HepG2 (cell line): Measurements from ENCODE around the gene GSTK1. TPM values are rescaled to one million over a fixed set of nuclear protein-coding genes. Genes with fewer than 3 reads are reported as not detected.

Experiments used
- ARNT2 ChIP-seq: sonication (generic); formaldehyde crosslinking; IDR thresholded peaks from 2 replicates; pipeline ENCODE4 v1.8.0; 2022; ENCODE audit warnings: mild to moderate bottlenecking, low read depth, missing genetic modification reagents, moderate library complexity
- BRD4 ChIP-seq: sonication (generic); formaldehyde crosslinking; IDR thresholded peaks from 2 replicates; pipeline ENCODE4 v1.4.0; 2020; ENCODE audit warnings: missing genetic modification reagents
- CBFB ChIP-seq: sonication (generic); formaldehyde crosslinking; IDR thresholded peaks from 2 replicates; pipeline ENCODE4 v1.4.0; 2020; ENCODE audit warnings: missing genetic modification reagents
- HNRNPL ChIP-seq: fragments of 200-400 bp; formaldehyde crosslinking; IDR thresholded peaks from 2 replicates; pipeline ENCODE4 v1.6.1; 2017; ENCODE audit warnings: mild to moderate bottlenecking, low read depth, low read length
- KDM5B ChIP-seq: sonication (generic); formaldehyde crosslinking; IDR thresholded peaks from 2 replicates; pipeline ENCODE4 v1.4.0; 2020; ENCODE audit warnings: missing genetic modification reagents, mild to moderate bottlenecking, borderline replicate concordance
- NFYC ChIP-seq: IDR thresholded peaks from 2 replicates; pipeline ENCODE4 v1.6.1; 2016; ENCODE audit warnings: missing genetic modification reagents, missing compliant biosample characterization
- TBL1XR1 ChIP-seq: fragments of 150-350 bp; IDR thresholded peaks from 2 replicates; pipeline ENCODE4 v1.6.1; 2014; ENCODE audit warnings: borderline replicate concordance, low read length; ENCODE audit not compliant: partially characterized antibody
- TBP ChIP-seq: sonication (generic); formaldehyde crosslinking; IDR thresholded peaks from 2 replicates; pipeline ENCODE4 v1.5.0; 2020; ENCODE audit warnings: missing genetic modification reagents
- ZNF160 ChIP-seq: sonication (generic); formaldehyde crosslinking; IDR thresholded peaks from 2 replicates; pipeline ENCODE4 v1.8.0; 2022; ENCODE audit warnings: mild to moderate bottlenecking, inconsistent platforms, missing genetic modification reagents
- ZNF788 ChIP-seq: sonication (generic); formaldehyde crosslinking; IDR thresholded peaks from 2 replicates; pipeline ENCODE4 v1.5.0; 2020; ENCODE audit warnings: mild to moderate bottlenecking, missing genetic modification reagents, borderline replicate concordance
- ZNF850 ChIP-seq: sonication (generic); formaldehyde crosslinking; conservative IDR thresholded peaks from 2 replicates; pipeline ENCODE4 v1.9.0; 2021; ENCODE audit warnings: mild to moderate bottlenecking, missing genetic modification reagents
- polyA plus RNA-seq, 8 experiments: library from polyadenylated mRNA; depleted of rRNA in 3 of 8; stranded (reverse) in 7 of 8; unstranded in 1 of 8; fragments of >200 nt; fragmentation: Illumina TruSeq in 4 of 8; extraction: Trizol in 4 of 8; gene quantifications; 2 replicates each; pipeline versions ENCODE4 v1.2.1 to v1.2.3, GENCODE V29; 2011 to 2016; ENCODE audit warnings: low read depth in 4 of 8, missing spikeins in 1 of 8, mixed read lengths in 1 of 8; ENCODE audit not compliant: insufficient read depth in 1 of 8
- total RNA-seq, 5 experiments: library from RNA; depleted of rRNA; stranded (reverse); fragments of >200 nt; fragmentation: Illumina TruSeq; extraction: Trizol; gene quantifications; 2 replicates each; pipeline ENCODE4 v1.2.3, GENCODE V29; 2016; ENCODE audit warnings: low read depth in 1 of 5
- TF ChIP-seq, protein P1 (sequence below): sonication (generic); formaldehyde crosslinking; IDR thresholded peaks from 2 replicates; pipeline ENCODE4 v1.4.0; 2020; ENCODE audit warnings: missing genetic modification reagents
- TF ChIP-seq, protein P2 (sequence below): sonication (generic); formaldehyde crosslinking; IDR thresholded peaks from 2 replicates; pipeline ENCODE4 v1.5.1; 2020; ENCODE audit warnings: mild to moderate bottlenecking, missing genetic modification reagents, borderline replicate concordance
- TF ChIP-seq, protein P3 (sequence below): sonication (generic); formaldehyde crosslinking; IDR thresholded peaks from 2 replicates; pipeline ENCODE4 v1.8.1; 2023; ENCODE audit warnings: mild to moderate bottlenecking, moderate library complexity, missing genetic modification reagents
- TF ChIP-seq, protein P4 (sequence below): sonication (generic); formaldehyde crosslinking; IDR thresholded peaks from 2 replicates; pipeline ENCODE4 v1.5.0; 2020; ENCODE audit warnings: missing genetic modification reagents
- TF ChIP-seq, protein P5 (sequence below): sonication (generic); formaldehyde crosslinking; IDR thresholded peaks from 2 replicates; pipeline ENCODE4 v1.4.0; 2020; ENCODE audit warnings: missing genetic modification reagents

Gene GSTK1
- total and polyA plus RNA-seq, 2 of the 13 experiments (the other 11 are each of a cell fraction or from before 2014, with no cell fraction given): 64.6 to 92.1 TPM

DNA sequence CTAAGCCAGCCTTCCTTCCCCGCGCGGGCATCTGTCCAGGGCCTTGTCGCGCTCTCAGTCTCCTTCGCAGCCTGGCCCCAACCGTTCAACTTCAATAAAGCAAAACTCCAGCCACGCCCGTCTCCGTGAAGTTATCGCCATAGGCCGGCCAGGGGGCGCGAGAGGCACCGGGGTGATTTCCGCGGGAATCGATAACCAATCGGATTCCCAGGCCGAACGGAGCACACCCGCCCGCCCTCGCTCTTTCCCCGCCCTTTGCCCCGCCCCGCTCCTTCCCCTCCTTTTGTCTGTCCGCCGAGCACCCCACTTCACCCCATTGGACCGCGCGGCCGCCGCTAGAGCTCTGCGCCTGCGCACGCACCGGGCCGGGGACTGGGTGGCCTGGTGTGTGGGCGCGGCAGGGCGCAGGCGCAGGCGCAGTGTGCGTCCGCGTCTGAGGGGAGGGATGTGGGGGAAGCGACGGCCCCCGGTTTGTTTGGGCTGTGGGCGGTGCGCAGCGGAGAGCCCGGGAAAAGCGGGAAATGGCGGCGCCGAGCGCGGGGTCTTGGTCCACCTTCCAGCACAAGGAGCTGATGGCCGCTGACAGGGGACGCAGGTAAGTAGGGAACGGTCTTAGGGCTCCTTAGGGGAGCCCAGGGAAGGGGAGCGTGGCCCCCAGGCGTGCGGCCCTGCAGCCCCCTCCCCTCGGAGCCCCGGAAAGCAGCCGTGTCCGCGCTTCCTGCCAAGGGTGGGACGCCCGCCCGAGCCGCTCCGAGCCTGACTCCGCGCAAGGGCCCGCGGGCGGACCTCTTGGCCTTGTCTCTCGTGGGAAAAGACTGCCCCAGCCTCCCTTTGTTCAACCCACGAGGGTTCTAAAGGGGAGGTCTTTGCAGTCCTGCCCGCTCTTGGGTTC, 24.9 kb downstream of the GSTK1 start, which contains the start of gene CASP2 (continued):
- TF ChIP-seq, protein P1, sequence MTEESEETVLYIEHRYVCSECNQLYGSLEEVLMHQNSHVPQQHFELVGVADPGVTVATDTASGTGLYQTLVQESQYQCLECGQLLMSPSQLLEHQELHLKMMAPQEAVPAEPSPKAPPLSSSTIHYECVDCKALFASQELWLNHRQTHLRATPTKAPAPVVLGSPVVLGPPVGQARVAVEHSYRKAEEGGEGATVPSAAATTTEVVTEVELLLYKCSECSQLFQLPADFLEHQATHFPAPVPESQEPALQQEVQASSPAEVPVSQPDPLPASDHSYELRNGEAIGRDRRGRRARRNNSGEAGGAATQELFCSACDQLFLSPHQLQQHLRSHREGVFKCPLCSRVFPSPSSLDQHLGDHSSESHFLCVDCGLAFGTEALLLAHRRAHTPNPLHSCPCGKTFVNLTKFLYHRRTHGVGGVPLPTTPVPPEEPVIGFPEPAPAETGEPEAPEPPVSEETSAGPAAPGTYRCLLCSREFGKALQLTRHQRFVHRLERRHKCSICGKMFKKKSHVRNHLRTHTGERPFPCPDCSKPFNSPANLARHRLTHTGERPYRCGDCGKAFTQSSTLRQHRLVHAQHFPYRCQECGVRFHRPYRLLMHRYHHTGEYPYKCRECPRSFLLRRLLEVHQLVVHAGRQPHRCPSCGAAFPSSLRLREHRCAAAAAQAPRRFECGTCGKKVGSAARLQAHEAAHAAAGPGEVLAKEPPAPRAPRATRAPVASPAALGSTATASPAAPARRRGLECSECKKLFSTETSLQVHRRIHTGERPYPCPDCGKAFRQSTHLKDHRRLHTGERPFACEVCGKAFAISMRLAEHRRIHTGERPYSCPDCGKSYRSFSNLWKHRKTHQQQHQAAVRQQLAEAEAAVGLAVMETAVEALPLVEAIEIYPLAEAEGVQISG: peak; percentile 69
- peak; percentile 84; the same call in 1 of the 2 replicates for TF ChIP-seq ZNF788 (CRISPR knock-in tag)
- peak; percentile 88 for TF ChIP-seq KDM5B
- TF ChIP-seq, protein P2, sequence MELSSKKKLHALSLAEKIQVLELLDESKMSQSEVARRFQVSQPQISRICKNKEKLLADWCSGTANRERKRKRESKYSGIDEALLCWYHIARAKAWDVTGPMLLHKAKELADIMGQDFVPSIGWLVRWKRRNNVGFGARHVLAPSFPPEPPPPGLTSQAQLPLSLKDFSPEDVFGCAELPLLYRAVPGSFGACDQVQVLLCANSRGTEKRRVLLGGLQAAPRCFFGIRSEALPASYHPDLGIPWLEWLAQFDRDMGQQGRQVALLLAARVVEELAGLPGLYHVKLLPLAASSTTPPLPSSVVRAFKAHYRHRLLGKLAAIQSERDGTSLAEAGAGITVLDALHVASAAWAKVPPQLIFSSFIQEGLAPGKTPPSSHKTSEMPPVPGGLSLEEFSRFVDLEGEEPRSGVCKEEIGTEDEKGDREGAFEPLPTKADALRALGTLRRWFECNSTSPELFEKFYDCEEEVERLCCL (CRISPR knock-in tag): no peak
- no peak for TF ChIP-seq HNRNPL
- TF ChIP-seq CBFB: 0 out of 2 replicates have a peak, but pooled peaks have one; percentile 6
- TF ChIP-seq TBP: no peak
- TF ChIP-seq BRD4: peak; percentile 74; the same call in 1 of the 2 replicates
- TF ChIP-seq, protein P3, sequence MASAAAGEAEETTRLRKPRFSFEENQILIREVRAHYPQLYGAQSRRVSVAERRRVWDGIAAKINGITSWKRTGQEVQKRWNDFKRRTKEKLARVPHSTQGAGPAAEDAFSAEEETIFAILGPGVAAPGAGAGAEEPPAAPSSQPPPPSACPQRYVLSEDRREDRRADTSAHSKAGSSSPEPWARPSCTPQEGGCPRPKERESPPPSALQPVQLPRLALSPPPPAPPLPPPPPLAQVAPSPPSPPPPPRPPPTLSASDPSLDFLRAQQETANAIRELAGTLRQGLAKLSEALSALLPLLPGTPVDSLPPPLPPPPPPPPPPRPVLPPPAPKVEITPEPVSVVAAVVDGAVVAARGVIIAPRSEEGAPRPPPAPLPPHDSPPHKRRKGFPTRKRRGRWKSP (CRISPR knock-in tag): peak; percentile 40; the same call in 1 of the 2 replicates
- TF ChIP-seq, protein P4, sequence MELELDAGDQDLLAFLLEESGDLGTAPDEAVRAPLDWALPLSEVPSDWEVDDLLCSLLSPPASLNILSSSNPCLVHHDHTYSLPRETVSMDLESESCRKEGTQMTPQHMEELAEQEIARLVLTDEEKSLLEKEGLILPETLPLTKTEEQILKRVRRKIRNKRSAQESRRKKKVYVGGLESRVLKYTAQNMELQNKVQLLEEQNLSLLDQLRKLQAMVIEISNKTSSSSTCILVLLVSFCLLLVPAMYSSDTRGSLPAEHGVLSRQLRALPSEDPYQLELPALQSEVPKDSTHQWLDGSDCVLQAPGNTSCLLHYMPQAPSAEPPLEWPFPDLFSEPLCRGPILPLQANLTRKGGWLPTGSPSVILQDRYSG (CRISPR knock-in tag): no peak
- no peak for TF ChIP-seq TBL1XR1
- peak; percentile 79; the same call in 1 of the 2 replicates for TF ChIP-seq ARNT2 (CRISPR knock-in tag)
- peak; percentile 78 for TF ChIP-seq NFYC (CRISPR knock-in tag)
- no peak for TF ChIP-seq ZNF850
- TF ChIP-seq, protein P5, sequence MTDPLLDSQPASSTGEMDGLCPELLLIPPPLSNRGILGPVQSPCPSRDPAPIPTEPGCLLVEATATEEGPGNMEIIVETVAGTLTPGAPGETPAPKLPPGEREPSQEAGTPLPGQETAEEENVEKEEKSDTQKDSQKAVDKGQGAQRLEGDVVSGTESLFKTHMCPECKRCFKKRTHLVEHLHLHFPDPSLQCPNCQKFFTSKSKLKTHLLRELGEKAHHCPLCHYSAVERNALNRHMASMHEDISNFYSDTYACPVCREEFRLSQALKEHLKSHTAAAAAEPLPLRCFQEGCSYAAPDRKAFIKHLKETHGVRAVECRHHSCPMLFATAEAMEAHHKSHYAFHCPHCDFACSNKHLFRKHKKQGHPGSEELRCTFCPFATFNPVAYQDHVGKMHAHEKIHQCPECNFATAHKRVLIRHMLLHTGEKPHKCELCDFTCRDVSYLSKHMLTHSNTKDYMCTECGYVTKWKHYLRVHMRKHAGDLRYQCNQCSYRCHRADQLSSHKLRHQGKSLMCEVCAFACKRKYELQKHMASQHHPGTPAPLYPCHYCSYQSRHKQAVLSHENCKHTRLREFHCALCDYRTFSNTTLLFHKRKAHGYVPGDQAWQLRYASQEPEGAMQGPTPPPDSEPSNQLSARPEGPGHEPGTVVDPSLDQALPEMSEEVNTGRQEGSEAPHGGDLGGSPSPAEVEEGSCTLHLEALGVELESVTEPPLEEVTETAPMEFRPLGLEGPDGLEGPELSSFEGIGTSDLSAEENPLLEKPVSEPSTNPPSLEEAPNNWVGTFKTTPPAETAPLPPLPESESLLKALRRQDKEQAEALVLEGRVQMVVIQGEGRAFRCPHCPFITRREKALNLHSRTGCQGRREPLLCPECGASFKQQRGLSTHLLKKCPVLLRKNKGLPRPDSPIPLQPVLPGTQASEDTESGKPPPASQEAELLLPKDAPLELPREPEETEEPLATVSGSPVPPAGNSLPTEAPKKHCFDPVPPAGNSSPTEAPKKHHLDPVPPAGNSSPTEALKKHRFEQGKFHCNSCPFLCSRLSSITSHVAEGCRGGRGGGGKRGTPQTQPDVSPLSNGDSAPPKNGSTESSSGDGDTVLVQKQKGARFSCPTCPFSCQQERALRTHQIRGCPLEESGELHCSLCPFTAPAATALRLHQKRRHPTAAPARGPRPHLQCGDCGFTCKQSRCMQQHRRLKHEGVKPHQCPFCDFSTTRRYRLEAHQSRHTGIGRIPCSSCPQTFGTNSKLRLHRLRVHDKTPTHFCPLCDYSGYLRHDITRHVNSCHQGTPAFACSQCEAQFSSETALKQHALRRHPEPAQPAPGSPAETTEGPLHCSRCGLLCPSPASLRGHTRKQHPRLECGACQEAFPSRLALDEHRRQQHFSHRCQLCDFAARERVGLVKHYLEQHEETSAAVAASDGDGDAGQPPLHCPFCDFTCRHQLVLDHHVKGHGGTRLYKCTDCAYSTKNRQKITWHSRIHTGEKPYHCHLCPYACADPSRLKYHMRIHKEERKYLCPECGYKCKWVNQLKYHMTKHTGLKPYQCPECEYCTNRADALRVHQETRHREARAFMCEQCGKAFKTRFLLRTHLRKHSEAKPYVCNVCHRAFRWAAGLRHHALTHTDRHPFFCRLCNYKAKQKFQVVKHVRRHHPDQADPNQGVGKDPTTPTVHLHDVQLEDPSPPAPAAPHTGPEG (CRISPR knock-in tag): peak; percentile 95
- no peak for TF ChIP-seq ZNF160 (CRISPR knock-in tag)
